Measurements from ENCODE around the gene ZMYM4. TPM values are rescaled to one million over a fixed set of nuclear protein-coding genes. Genes with fewer than 3 reads are reported as not detected.
"Not testable (repeated sequence)": the region's sequence is repeated elsewhere in the genome, so short reads cannot be mapped to it uniquely, and the experiment has no call there.

Gene ZMYM4
- total RNA-seq, 4 donors from 2014 or later, result 19.7 to 84.9 (median 49.9) TPM

DNA sequence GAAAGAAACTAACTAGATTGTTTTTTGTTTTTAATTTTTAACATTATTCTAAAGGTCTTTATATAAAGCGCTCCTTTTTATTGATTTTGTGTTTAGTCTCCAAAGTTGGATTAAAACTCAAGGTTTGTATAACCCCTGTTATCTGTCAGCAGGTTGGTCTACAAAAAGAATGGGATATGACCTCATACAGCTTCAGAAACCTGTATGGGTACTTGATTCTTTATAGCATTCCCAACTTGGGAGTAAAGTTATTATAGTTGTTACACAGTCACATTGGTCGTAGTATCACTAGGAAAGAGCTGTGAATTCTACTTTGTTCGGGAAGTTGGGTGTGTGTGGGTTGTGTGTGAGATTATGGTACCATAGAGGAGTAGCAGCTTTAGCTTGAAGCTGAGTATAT, 52.4 kb downstream of the ZMYM4 start:
- no peaks in the 10 kb centered on the region for H3K36me3 ChIP-seq
- no peak for TF ChIP-seq POLR2A (IDR thresholded peaks at IDR 0.05)
- TF ChIP-seq, protein P1, sequence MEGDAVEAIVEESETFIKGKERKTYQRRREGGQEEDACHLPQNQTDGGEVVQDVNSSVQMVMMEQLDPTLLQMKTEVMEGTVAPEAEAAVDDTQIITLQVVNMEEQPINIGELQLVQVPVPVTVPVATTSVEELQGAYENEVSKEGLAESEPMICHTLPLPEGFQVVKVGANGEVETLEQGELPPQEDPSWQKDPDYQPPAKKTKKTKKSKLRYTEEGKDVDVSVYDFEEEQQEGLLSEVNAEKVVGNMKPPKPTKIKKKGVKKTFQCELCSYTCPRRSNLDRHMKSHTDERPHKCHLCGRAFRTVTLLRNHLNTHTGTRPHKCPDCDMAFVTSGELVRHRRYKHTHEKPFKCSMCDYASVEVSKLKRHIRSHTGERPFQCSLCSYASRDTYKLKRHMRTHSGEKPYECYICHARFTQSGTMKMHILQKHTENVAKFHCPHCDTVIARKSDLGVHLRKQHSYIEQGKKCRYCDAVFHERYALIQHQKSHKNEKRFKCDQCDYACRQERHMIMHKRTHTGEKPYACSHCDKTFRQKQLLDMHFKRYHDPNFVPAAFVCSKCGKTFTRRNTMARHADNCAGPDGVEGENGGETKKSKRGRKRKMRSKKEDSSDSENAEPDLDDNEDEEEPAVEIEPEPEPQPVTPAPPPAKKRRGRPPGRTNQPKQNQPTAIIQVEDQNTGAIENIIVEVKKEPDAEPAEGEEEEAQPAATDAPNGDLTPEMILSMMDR (IDR thresholded peaks at IDR 0.05), result no peak
- DNase-seq, result no peak
- no peaks in the 10 kb centered on the region for H3K9me3 ChIP-seq
- no peak overlapping the region for H3K27ac ChIP-seq
- no peak overlapping the region for H3K4me3 ChIP-seq
- H3K27me3 ChIP-seq, result no peaks in the 10 kb centered on the region
- H3K4me1 ChIP-seq, result peaks cover 0 to 5% of the 10 kb centered on the region in 2 donors
- intact Hi-C loops (cut with DNase I; ENCODE audit: low total_unique reads), result no loop called here

DNA sequence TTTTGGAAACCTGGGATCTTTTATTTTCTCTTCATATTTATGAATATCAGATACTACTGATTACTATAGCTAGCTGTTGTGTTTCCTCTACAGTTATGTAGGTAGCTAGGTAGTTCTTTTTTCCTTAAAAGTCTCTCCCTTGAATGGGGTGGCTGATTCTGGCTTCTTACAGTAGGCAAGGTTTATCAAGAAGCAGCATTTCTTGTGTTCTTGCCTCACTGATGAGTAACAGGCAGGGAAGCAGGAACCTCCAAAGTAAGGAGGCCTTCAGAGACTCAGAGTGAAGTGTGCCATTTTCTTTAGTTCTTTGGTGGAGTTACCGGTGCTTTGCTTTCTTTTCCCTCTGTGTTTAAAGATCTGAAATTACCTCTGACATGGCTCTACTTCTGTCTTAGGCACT, 56.0 kb downstream of the ZMYM4 start:
- DNase-seq, result no peak
- intact Hi-C loops (cut with DNase I; ENCODE audit: low total_unique reads), result no loop called here
- no peaks in the 10 kb centered on the region for H3K36me3 ChIP-seq
- no peak overlapping the region for H3K4me3 ChIP-seq
- TF ChIP-seq, protein P1 (IDR thresholded peaks at IDR 0.05), result no peak
- no peak for TF ChIP-seq POLR2A (IDR thresholded peaks at IDR 0.05)
- peaks cover 0 to 5% of the 10 kb centered on the region in 2 donors for H3K4me1 ChIP-seq
- peak overlapping the region; percentile 34 to 51 for H3K27ac ChIP-seq
- no peaks in the 10 kb centered on the region for H3K9me3 ChIP-seq
- H3K27me3 ChIP-seq, result no peaks in the 10 kb centered on the region

DNA sequence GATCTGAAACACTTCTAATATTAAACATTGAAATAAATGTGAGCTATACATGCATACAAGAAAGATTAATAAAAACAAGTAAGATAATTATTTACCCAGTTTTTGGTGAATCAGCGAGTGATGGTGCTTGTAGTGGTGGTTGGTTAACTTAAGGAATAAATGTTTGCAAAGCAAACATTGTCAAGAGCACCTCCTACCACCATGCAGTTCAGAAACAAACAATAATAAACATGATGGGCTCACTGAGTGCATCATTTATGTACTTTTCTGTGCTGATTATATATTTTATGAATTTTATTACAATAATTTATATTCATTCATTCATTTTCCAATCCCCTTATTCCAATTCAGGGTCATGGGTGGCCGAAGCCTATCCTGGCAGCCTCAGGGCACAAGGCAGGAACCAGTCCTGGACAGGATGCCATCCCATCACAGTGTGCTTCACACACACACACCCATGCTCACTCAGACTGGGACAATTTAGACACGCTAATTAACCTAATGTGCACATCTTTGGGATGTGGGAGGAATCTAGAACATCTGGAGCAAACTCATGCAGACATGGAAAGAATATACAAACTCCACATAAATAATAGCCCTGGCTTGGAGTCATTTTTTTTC, 57.8 kb downstream of the ZMYM4 start:
- H3K27me3 ChIP-seq, result no peaks in the 10 kb centered on the region
- no peak overlapping the region for H3K27ac ChIP-seq
- no peaks in the 10 kb centered on the region for H3K36me3 ChIP-seq
- no peak for DNase-seq
- H3K9me3 ChIP-seq, result no peaks in the 10 kb centered on the region
- no peak overlapping the region for H3K4me3 ChIP-seq
- intact Hi-C loops (cut with DNase I; ENCODE audit: low total_unique reads), result no loop called here
- peaks cover 0 to 5% of the 10 kb centered on the region in 2 donors for H3K4me1 ChIP-seq
- no peak for TF ChIP-seq POLR2A (IDR thresholded peaks at IDR 0.05)
- TF ChIP-seq, protein P1 (IDR thresholded peaks at IDR 0.05), result no peak

DNA sequence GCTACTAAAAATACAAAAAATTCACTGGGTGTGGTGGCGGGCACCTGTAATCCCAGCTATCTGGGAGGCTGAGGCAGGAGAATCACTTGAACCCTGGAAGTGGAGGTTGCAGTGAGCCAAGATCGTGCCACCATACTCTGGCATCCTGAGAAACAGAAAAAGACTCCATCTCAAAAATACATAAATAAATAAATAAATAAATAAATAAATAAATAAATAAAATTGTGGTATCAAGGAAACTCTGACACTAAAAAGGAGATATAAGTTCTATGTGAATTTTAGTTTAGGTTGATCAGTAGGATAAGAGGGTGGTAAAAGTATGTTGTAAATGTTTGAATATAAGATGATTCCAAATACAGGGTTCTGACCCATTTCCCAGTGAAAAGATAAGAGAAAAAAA, 63.1 kb downstream of the ZMYM4 start:
- H3K27me3 ChIP-seq; H3K36me3 ChIP-seq; DNase-seq; H3K4me1 ChIP-seq; intact Hi-C loops (cut with DNase I; ENCODE audit: low total_unique reads); H3K4me3 ChIP-seq; H3K27ac ChIP-seq; H3K9me3 ChIP-seq: not testable (repeated sequence)

DNA sequence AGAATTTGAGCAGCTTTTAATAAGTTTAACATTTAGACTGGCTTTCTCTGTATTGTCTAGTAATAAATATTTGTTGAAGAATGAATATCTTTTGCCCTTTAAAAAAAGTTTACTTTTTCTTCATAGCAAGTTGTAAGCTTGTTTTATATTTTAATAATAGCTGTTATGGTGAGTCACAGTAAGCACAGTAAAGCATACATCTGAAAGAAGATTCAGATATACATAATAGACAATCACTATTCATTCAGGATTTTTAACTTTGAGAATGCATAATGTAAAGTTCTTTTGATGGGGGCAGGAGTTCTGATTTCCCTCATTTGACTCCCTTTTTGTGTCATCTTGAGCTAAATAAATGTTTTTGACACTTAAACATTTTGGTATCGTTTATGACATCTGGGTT, 66.0 kb downstream of the ZMYM4 start:
- intact Hi-C loops (cut with DNase I; ENCODE audit: low total_unique reads), result no loop called here
- H3K27me3 ChIP-seq, result no peaks in the 10 kb centered on the region
- H3K4me3 ChIP-seq, result no peak overlapping the region
- TF ChIP-seq, protein P1 (IDR thresholded peaks at IDR 0.05), result no peak
- no peak for TF ChIP-seq POLR2A (IDR thresholded peaks at IDR 0.05)
- no peaks in the 10 kb centered on the region for H3K9me3 ChIP-seq
- no peaks in the 10 kb centered on the region for H3K4me1 ChIP-seq
- H3K36me3 ChIP-seq, result no peaks in the 10 kb centered on the region
- DNase-seq, result no peak
- no peak overlapping the region for H3K27ac ChIP-seq

DNA sequence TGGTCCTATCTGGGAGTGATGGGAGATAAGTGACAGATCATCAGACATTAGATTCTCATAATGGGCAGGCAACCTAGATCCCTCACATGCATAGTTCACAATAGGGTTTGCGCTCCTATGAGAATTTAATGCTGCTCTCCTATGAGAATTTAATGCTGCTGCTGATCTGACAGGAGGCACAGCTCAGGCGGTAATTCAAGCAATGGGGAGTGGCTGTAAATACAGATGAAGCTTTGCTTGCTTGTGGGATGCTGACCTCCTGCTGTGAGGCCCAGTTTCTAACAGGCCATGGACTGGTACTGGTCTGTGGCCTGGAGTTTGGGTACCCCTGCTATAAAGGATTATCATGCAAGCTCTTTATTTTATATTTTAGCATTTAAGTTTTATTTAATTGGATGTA, 72.0 kb downstream of the ZMYM4 start:
- no peak for DNase-seq
- Histone ChIP-seq H3K4me1 (no peaks in the 10 kb centered on the region), H3K9me3 (no peaks in the 10 kb centered on the region), H3K4me3 (no peak overlapping the region), H3K27me3 (no peaks in the 10 kb centered on the region), H3K27ac (no peak overlapping the region), H3K36me3 (no peaks in the 10 kb centered on the region)
- TF ChIP-seq, protein P1 (IDR thresholded peaks at IDR 0.05), result no peak
- TF ChIP-seq POLR2A (IDR thresholded peaks at IDR 0.05), result no peak
- intact Hi-C loops (cut with DNase I; ENCODE audit: low total_unique reads), result no loop called here
